ENCODE results near the gene SPAG17.

SPAG17 gene

DNA sequence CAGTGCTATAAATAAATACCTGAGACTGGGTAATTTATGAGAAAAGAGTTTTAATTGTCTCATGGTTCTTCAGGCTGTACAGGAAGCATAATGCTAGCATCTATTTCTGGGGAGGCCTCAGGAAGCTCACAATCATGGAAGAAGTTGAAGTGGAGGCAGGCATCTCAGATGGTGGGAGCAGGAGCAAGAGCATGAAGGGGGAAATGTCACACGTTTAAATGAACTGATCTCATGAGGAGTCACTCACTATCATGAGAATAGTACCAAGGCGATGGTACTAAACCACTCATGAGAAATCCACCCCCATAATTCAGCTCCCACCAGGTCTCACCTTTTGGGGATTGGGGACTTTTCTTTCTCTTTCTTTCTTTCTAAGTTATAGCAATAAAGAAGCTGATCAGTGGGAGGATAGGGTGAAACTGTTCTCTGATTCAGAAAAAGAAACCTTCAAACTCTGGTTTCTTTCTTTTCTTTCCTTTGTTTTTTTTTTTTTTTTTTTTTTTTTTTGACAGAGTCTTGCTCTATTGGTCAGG is 17.1 kb upstream of the SPAG17 start:
- ChIA-PET CTCF (interaction anchor here (0.9 to 1.6 kb wide), 2 partner anchors 12 to 19 kb away, joined by 4 read pairs; no protein-coding TSS in a partner anchor), POLR2A (no interaction called here)
- no peak for DNase-seq (ENCODE audit: extremely low spot score)
- no peak for TF ChIP-seq CTCF (IDR thresholded peaks at IDR 0.05; ENCODE audit: control extremely low read depth, extremely low read depth, low read depth, missing control alignments)

- CTCF ChIA-PET: interaction anchor here (1.6 kb wide), 1 partner anchor 19 kb away, joined by 4 read pairs; no protein-coding TSS in a partner anchor
These were observed 16.5 kb upstream of the SPAG17 start for GRCh38 chr1:118201524-118201923.

GRCh38 chr1:118200836-118201235 is 15.8 kb upstream of the SPAG17 start:
- TF ChIP-seq CTCF (IDR thresholded peaks at IDR 0.05; ENCODE audit: control extremely low read depth, extremely low read depth, low read depth, missing control alignments): no peak
- no peak for DNase-seq (ENCODE audit: extremely low spot score)
- CTCF ChIA-PET: no interaction called here
- POLR2A ChIA-PET: no interaction called here

More at GRCh38 chr1:118201524-118201923, 16.5 kb upstream of the SPAG17 start:
- POLR2A ChIA-PET: no interaction called here
- no peak for TF ChIP-seq CTCF (IDR thresholded peaks at IDR 0.05; ENCODE audit: control extremely low read depth, extremely low read depth, low read depth, missing control alignments)
- DNase-seq (ENCODE audit: extremely low spot score): no peak

GRCh38 chr1:118190561-118190960 is 5.5 kb upstream of the SPAG17 start:
- no peak for DNase-seq (ENCODE audit: extremely low spot score)
- POLR2A ChIA-PET: no interaction called here
- no peak for TF ChIP-seq CTCF (IDR thresholded peaks at IDR 0.05; ENCODE audit: control extremely low read depth, extremely low read depth, low read depth, missing control alignments)
- CTCF ChIA-PET: interaction anchor here (1.1 to 1.4 kb wide), 2 partner anchors 8 to 12 kb away, joined by 3 to 4 read pairs; no protein-coding TSS in a partner anchor

GRCh38 chr1:118189564-118189963 is 4.5 kb upstream of the SPAG17 start:
- CTCF ChIA-PET: no interaction called here
- POLR2A ChIA-PET: no interaction called here
- TF ChIP-seq CTCF (IDR thresholded peaks at IDR 0.05; ENCODE audit: control extremely low read depth, extremely low read depth, low read depth, missing control alignments): no peak
- DNase-seq (ENCODE audit: extremely low spot score): no peak

- ChIA-PET POLR2A (no interaction called here), CTCF (interaction anchor here (1.1 kb wide), 1 partner anchor 9 kb away, joined by 3 read pairs; no protein-coding TSS in a partner anchor)
- no peak for TF ChIP-seq CTCF (IDR thresholded peaks at IDR 0.05; ENCODE audit: control extremely low read depth, extremely low read depth, low read depth, missing control alignments)
- DNase-seq (ENCODE audit: extremely low spot score): no peak
These were observed 3.4 kb upstream of the SPAG17 start for GRCh38 chr1:118188411-118188810.
